Measurements from ENCODE around the gene CCNC. TPM values are rescaled to one million over a fixed set of nuclear protein-coding genes. Genes with fewer than 3 reads are reported as not detected.

Gene CCNC
- polyA plus RNA-seq, 2 of the 4 experiments (the other 2 are of a cell fraction), result 43.6 to 60.3 TPM

- no peak overlapping the region for H3K27ac ChIP-seq
- no peaks in the 10 kb centered on the region for H3K9me3 ChIP-seq
- 0% methylated on average over 1 of the region's 1 CpG for WGBS (ENCODE audit: missing lambda C conversion rate)
- no peak overlapping the region for H3K4me2 ChIP-seq
- CTCF ChIA-PET, result interaction anchor here (0.9 kb wide), 1 partner anchor 10 kb away, joined by 3 read pairs; no protein-coding TSS in a partner anchor
- H3K4me3 ChIP-seq, result no peak overlapping the region
- H3K4me1 ChIP-seq, result no peaks in the 10 kb centered on the region
- FAIRE-seq, result no peak
- POLR2A ChIA-PET, result no interaction called here
- no peak for DNase-seq (ENCODE audit: low read depth in 1 of 2, low spot score in 1 of 2)
- TF ChIP-seq KDM5A (IDR thresholded peaks at IDR 0.05) (no peak), CHD4 (IDR thresholded peaks at IDR 0.05; ENCODE audit: borderline replicate concordance) (no peak), POLR2AphosphoS2 (conservative IDR thresholded peaks at IDR 0.05; ENCODE audit: low read length) (no peak), E2F6 (IDR thresholded peaks at IDR 0.05; ENCODE audit: borderline replicate concordance, low read depth) (no peak), JUN (IDR thresholded peaks at IDR 0.05) (no peak), TFCP2L1 (CRISPR knock-in tag; IDR thresholded peaks at IDR 0.05) (no peak)
- TF ChIP-seq, protein P1, sequence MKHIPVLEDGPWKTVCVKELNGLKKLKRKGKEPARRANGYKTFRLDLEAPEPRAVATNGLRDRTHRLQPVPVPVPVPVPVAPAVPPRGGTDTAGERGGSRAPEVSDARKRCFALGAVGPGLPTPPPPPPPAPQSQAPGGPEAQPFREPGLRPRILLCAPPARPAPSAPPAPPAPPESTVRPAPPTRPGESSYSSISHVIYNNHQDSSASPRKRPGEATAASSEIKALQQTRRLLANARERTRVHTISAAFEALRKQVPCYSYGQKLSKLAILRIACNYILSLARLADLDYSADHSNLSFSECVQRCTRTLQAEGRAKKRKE (CRISPR knock-in tag; IDR thresholded peaks at IDR 0.05; ENCODE audit: low read depth), result no peak
- TF ChIP-seq, protein P2, sequence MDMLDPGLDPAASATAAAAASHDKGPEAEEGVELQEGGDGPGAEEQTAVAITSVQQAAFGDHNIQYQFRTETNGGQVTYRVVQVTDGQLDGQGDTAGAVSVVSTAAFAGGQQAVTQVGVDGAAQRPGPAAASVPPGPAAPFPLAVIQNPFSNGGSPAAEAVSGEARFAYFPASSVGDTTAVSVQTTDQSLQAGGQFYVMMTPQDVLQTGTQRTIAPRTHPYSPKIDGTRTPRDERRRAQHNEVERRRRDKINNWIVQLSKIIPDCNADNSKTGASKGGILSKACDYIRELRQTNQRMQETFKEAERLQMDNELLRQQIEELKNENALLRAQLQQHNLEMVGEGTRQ (IDR thresholded peaks at IDR 0.05), result no peak
- no peak for ATAC-seq
Observed at GRCh38 chr6:99592900-99593299, 24.4 kb upstream of the CCNC start.

- CTCF ChIA-PET, result interaction anchor here (1.4 kb wide), 1 partner anchor 12 kb away, joined by 4 read pairs; no protein-coding TSS in a partner anchor
Observed at GRCh38 chr6:99591673-99592364, 23.4 kb upstream of the CCNC start.

More at GRCh38 chr6:99591673-99592364, 23.4 kb upstream of the CCNC start:
- ATAC-seq, result no peak
- POLR2A ChIA-PET, result no interaction called here
- WGBS (ENCODE audit: missing lambda C conversion rate), result 47% methylated on average over 6 of the region's 6 CpGs
- no peak for TF ChIP-seq JUN (IDR thresholded peaks at IDR 0.05)
- TF ChIP-seq CHD2 (IDR thresholded peaks at IDR 0.05; ENCODE audit: low read length, partially characterized antibody), result no peak
- no peak for TF ChIP-seq KDM5A (IDR thresholded peaks at IDR 0.05)
- TF ChIP-seq TFCP2L1 (CRISPR knock-in tag; IDR thresholded peaks at IDR 0.05), result no peak
- TF ChIP-seq, protein P3, sequence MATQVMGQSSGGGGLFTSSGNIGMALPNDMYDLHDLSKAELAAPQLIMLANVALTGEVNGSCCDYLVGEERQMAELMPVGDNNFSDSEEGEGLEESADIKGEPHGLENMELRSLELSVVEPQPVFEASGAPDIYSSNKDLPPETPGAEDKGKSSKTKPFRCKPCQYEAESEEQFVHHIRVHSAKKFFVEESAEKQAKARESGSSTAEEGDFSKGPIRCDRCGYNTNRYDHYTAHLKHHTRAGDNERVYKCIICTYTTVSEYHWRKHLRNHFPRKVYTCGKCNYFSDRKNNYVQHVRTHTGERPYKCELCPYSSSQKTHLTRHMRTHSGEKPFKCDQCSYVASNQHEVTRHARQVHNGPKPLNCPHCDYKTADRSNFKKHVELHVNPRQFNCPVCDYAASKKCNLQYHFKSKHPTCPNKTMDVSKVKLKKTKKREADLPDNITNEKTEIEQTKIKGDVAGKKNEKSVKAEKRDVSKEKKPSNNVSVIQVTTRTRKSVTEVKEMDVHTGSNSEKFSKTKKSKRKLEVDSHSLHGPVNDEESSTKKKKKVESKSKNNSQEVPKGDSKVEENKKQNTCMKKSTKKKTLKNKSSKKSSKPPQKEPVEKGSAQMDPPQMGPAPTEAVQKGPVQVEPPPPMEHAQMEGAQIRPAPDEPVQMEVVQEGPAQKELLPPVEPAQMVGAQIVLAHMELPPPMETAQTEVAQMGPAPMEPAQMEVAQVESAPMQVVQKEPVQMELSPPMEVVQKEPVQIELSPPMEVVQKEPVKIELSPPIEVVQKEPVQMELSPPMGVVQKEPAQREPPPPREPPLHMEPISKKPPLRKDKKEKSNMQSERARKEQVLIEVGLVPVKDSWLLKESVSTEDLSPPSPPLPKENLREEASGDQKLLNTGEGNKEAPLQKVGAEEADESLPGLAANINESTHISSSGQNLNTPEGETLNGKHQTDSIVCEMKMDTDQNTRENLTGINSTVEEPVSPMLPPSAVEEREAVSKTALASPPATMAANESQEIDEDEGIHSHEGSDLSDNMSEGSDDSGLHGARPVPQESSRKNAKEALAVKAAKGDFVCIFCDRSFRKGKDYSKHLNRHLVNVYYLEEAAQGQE (IDR thresholded peaks at IDR 0.05), result no peak
- no peak for TF ChIP-seq CHD4 (IDR thresholded peaks at IDR 0.05; ENCODE audit: borderline replicate concordance)
- no peak for TF ChIP-seq CBX2 (IDR thresholded peaks at IDR 0.05; ENCODE audit: borderline replicate concordance, low read depth)
- TF ChIP-seq MAFK (IDR thresholded peaks at IDR 0.05; ENCODE audit: partially characterized antibody), result no peak
- TF ChIP-seq MAX (IDR thresholded peaks at IDR 0.05), result no peak
- TF ChIP-seq FOXS1 (CRISPR knock-in tag; IDR thresholded peaks at IDR 0.05), result no peak
- no peak for TF ChIP-seq HMGXB4 (CRISPR knock-in tag; IDR thresholded peaks at IDR 0.05; ENCODE audit: borderline replicate concordance)
- TF ChIP-seq RAD21 (conservative IDR thresholded peaks at IDR 0.05 in 1 of 2, IDR thresholded peaks at IDR 0.05 in 1 of 2), result no peak
- TF ChIP-seq POLR2AphosphoS2 (conservative IDR thresholded peaks at IDR 0.05; ENCODE audit: low read length), result no peak
- no peak for TF ChIP-seq FOSL2 (IDR thresholded peaks at IDR 0.05)
- TF ChIP-seq FOSL2 (CRISPR knock-in tag; IDR thresholded peaks at IDR 0.05), result no peak
- no peak for TF ChIP-seq HOXB13 (CRISPR knock-in tag; IDR thresholded peaks at IDR 0.05; ENCODE audit: low read depth)
- Histone ChIP-seq H3K9me3 (no peaks in the 10 kb centered on the region), H3K4me2 (no peak overlapping the region), H3K4me1 (no peaks in the 10 kb centered on the region), H3K27ac (no peak overlapping the region), H3K4me3 (no peak overlapping the region)
- no peak for DNase-seq (ENCODE audit: low read depth in 1 of 2, low spot score in 1 of 2)
- no peak for FAIRE-seq
